HG02571 (cell line): ENCODE data around the gene EPYC.

Experiments used
- ATAC-seq: cut with Tn5 transposase; IDR thresholded peaks from one replicate; pipeline ENCODE4 v1.9.1; 2021; ENCODE audit warnings: mild to moderate bottlenecking, moderate library complexity; ENCODE audit not compliant: unreplicated experiment

EPYC gene

GRCh38 chr12:90959032-90959431, 45.7 kb downstream of the EPYC start:
- no peak for ATAC-seq

- ATAC-seq, result no peak
Measured at GRCh38 chr12:90958347-90958746, 46.4 kb downstream of the EPYC start.

- no peak for ATAC-seq
Measured at GRCh38 chr12:90954921-90955320, 49.9 kb downstream of the EPYC start, which contains the start of gene CCER1. TSS of gene CCER1 (minus strand) at chr12:90955176. CDS start at chr12:90954742, 434 bp downstream.

DNA sequence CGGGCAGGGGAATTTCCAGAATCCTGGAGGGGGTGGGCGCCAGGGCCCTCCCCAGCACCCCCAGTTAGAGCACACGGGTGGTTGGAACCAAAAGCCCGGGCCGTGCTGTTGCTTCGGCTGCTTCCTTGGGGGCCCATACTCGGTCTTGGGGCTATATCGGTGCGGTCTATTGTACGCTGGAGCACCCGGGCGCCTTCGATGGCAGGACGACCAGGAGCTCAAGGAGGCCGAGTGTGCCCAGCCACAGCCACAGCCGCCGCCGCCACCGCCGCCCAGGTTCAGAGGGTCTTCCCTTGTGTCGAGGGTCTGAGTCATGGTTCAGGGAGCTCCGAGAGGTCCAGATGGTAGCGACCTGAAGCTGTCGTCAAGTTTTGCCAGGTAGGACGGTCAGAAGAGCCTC, 50.3 kb downstream of the EPYC start:
- ATAC-seq, result no peak

DNA sequence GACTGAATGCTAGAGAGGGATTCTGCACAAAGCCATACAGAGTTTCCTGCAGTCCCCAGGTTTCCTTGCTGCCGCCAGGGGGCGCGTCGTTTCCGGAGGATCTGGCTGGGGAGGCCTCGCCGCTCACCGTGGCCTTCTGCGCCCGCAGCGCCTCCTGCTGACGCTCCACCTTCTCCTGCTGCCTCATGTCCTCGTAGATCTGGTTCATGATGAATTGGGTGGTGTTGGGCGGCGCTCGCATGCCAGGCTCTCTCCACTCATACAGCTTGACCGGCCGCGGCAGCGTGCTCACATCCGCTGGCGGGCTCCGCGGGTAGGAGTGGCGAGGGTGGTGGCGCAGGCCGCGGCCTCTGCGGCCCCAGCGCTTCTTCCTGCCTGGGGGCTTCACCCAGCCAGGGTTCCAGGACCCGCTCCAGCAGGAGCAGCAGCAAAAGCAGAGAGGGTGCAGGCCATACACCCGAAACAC, 50.8 kb downstream of the EPYC start:
- no peak for ATAC-seq

DNA sequence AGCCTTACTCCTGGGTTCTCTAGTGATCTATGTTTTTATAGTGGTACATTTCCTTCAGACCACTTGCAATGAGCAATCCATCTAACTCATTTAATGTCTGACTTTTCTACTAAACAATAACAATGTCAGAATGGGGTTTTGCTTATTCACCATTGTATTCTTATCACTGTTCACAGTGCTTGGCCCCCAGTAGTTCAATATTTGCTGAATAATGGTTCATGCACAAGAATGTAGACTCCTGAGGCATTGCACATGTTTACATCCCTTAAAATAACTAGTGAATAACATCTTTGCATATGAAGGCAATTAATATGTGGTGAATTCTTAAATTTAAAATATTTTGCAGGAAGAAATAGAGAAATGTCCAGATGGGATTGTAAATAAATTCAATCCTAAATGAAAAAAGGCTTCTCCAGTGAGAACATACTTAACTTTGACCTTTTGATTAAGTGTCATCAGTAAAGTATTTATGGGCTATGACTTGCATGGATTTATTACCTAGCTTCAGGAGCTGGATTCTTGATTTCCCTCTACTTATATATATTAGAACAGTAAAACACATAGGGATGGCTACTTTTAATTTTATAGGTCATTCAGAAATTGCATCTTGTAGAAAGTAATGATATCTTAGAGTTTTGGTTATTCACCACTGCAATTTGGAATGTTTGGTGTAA, 53.2 kb downstream of the EPYC start:
- ATAC-seq, result no peak

DNA sequence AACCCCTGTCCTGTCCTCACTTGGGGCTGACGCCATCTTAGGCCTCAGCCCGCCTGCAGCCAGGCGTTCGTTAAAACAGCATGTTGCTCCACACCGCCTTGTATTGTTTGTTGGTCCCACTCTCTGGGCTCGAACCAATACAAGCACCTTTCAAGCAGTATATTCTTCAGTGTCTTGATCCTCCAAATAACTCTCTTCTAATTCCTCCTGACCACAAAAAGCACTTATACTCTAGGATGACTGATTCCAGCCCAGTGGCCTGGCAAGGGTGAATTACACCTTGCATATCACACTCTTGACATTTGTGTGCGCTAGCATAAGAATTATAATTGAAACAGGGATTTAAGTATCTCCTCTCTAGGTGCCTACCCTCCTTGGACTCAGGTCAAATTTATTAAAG, 56.9 kb downstream of the EPYC start:
- no peak for ATAC-seq

DNA sequence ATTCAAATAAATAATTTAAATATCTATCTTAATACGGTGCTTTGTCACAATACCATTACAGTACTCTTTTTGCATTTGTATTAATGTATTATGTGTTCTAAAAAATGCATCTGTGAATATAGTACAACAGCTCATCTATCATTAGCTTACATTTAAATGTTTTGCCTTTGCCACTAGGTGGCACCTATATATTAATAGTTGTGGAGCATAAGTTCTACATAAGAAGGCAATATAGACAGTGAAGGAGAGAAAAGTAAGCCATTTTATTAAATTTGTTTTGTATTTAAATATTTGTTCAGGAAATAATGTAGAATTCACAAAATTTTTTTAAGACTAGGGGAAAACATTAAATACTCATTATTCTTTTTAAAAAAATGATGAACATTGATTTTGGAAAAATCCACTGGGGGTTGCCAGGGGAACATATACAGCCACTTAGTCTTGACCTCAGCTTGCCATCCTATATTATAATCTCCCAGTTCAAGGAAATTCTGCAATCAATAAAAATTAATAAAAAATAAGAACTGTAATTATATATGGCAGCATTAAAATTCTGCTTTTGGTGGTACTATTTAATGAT, 59.6 kb downstream of the EPYC start:
- ATAC-seq, result peak; percentile 72

- no peak for ATAC-seq
Measured at GRCh38 chr12:90943255-90943654, 61.5 kb downstream of the EPYC start.

- ATAC-seq, result peak; percentile 56
Measured at GRCh38 chr12:90940872-90941499, 63.8 kb downstream of the EPYC start.

GRCh38 chr12:90939382-90939781, 65.4 kb downstream of the EPYC start:
- no peak for ATAC-seq

DNA sequence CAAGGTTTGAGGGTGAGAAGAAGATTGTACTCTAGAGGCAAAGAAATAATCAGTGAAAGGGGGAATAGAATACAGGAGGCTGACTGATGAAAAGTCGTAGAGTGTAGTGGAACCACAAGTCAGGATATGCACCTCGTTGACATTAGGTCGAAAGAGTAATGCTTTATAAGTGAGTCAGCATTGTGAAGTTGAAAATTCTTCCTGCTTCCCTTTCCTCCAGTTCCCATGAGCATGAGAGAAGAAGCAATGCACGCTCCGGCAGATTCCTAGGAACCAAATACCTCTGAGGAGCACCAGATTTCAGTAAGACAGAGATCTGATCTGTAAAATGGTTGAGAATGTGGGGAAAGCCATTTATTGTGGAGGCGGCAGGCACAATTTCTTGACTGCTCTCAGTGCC, 66.3 kb downstream of the EPYC start:
- no peak for ATAC-seq

DNA sequence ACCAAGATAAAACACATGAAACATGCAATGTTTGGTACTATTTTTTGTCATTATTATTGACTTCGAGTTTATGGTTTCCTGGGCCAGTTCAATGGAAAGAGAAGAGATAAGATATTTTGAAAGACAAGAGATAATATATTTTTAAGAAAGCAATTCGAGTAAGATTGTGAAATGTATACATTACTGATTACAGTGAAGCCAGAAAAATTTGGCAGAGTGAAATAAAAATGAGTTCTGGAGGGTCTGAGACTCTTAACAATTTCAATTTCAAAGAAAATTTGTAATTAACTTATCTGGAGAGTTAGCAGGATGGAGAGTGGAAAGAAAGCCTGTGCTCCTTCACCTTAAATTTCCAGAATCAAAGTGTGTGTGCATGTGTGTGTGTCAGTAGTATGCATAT, 67.1 kb downstream of the EPYC start:
- no peak for ATAC-seq

- no peak for ATAC-seq
Measured at GRCh38 chr12:90936230-90937005, 68.4 kb downstream of the EPYC start.

- ATAC-seq, result no peak
Measured at GRCh38 chr12:90925562-90925961, 79.2 kb downstream of the EPYC start.

DNA sequence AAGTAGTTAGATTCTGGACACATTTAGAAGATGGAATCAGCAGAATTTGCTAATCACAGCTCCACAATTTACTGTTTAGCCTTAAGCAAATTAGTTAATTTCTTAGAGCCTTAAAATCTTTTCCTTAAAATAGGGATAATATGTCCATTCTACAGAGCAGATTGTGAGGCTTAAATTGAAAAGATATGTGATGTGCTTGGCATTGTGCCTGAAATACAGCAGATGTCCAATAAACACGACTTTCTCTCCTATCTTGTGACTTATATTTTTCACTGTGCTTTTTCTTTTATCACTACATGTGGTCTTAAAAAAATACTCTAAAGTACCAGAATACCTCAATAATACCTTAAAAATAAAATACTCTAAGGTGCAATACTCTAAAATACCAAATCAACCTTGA, 80.4 kb downstream of the EPYC start:
- no peak for ATAC-seq

- ATAC-seq, result no peak
Measured at GRCh38 chr12:90922145-90922627, 82.6 kb downstream of the EPYC start.

GRCh38 chr12:90921536-90921935, 83.2 kb downstream of the EPYC start:
- ATAC-seq, result no peak

- no peak for ATAC-seq
Measured at GRCh38 chr12:90920222-90920621, 84.5 kb downstream of the EPYC start.

DNA sequence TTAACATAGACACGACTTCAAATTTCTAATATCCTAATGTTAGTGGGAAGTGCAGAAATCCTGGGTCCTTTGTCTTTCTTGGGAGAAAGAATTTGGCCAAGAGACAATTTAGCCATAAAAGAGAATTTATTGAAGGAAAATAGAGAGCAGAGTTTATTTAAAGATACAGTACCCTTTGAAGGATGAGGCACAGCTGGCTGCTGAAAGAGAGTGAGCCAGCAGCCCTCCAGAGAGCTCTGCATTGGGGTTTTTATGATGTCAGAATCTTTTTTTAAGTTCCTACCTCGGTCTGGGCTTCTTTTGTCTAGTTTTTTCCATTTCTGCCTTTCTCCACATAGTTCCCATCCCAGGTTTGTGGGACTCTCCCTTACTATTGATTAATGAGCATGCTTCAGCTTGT, 87.3 kb downstream of the EPYC start:
- ATAC-seq, result no peak

- ATAC-seq, result no peak
Measured at GRCh38 chr12:90916516-90916915, 88.3 kb downstream of the EPYC start.
